ENCODE data around the gene ADAM33.

The ADAM33 gene

DNA sequence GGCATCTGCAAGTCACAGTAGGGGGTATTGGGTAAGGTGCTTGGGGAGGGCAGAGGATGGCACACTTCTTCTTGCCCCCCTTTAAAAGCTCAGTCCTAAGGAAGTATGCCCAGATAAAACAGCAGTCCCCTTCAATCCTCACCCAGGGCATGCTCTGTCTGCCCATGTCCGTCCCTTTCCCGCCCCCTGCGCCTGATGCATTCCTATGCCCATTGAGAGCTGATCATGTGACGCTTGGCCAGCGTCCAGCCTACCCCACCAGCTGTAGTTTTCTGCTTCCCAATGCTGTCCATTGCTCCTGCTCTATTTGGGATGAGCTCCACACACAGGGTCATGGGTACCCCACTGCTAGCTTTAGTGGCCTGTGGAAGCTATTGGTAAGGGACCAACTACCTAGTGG, 22.3 kb upstream of the ADAM33 start:
- TF ChIP-seq JUND (IDR thresholded peaks at IDR 0.05; ENCODE audit: low read depth) = no peak
- no peak for DNase-seq (ENCODE audit: low read depth in 1 of 2, low spot score in 1 of 2)
- in situ Hi-C loops (cut with HindIII; ENCODE audit: low pct_unique_long_range_greater_than_20kb, low sequenced_read_pairs) = no loop called here

DNA sequence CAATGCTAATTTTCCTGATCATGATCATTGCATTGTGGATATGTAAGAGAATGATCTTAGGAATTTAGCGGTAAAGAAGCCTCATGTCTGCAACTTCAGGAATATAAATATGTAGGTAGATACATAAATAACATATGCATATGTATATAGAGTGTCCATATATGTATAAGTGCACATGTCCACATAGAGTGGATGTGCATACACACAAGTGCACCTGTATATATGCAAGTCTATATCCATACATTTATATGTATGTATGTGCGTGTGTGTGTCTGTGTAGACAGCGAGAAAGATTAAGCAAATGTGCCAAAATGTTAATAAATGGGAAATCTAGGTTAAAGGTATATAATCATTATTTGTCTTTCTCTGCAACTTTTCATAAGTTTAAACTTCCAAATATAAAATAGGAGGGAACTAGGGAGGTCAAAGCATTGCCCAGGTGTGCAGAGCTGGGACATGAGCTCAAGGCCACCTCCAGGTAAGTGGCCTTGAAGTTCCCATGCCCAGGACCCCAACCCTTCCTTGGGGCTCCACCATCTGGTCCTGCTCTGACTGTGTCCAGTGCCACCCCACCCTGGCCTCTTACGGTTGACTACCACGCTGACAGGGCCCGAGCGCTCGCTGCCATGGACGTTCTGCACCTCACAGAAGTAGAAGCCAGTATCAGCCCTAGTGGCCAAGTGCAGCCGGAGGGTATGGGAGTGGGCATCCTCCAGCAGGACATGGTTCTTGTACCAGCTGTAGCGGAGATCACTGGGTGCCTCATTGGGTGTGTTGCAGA, 21.0 kb upstream of the ADAM33 start:
- DNase-seq (ENCODE audit: low read depth in 1 of 2, low spot score in 1 of 2) = no peak
- in situ Hi-C loops (cut with HindIII; ENCODE audit: low pct_unique_long_range_greater_than_20kb, low sequenced_read_pairs) = no loop called here
- no peak for TF ChIP-seq JUND (IDR thresholded peaks at IDR 0.05; ENCODE audit: low read depth)

DNA sequence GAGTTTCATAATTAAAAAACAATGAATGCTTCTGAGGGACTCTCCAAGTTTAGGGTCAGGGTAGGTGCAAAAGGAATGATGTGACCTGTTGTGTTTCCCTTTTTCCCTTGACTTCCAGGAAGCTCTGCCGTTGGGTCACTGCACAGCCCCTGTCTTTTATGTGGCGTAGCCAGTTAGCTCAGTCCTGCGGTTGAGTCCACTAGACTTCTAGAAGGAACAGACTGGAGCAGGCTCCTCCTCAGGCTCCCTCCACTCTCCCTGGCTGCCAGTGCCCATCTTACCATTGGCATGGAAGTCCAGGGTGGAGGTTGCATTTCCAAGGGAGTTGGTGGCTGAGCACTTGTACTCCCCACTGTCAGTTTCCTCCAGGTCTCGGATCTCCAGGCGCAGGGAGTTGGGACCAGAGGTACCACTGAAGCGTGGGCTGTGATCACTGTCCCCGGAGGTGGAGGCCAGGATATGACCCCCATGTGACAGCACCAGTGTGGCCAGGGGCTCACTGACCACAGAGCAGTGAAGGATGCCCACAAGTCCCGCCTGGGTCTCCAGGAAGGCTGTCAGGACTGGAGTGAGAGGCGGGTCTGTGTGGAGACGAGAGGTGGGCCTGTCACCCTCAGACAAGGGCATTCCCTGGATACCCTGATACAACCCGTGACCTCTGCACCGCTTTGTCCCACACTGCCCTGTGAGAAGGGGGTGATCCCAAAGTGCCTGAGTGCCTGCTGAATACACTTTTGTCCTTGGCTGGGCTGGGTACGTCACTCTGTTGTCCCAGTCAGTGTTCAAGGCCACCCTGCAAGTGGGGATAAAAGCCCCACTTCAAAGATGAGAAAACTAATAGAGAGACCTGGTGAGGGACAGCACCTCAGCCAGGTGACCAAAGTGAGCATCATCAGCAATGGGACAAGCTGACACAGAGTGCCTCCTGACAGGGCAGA, 19.5 kb upstream of the ADAM33 start:
- DNase-seq (ENCODE audit: low read depth in 1 of 2, low spot score in 1 of 2) = no peak
- in situ Hi-C loops (cut with HindIII; ENCODE audit: low pct_unique_long_range_greater_than_20kb, low sequenced_read_pairs) = no loop called here
- TF ChIP-seq JUND (IDR thresholded peaks at IDR 0.05; ENCODE audit: low read depth) = no peak

DNA sequence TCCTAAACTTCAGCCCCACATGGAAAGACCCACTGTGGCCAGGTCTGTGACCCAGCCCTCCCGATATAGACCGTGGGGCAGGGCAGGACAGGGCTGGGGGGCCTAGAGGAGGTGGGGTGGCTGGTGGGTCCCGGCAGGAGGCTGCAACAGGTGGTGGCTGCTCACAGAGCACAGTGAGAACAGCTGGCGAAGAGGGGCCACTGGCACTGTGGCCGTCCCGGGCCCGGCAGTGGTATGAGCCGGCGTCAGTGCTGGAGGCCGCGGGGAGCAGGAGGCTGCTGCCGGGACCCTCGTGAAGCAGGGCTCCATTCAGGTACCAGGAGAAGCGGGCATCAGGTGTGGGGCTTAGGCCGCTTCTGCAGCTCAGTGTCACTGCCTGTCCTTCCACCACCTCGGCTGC, 17.2 kb upstream of the ADAM33 start:
- no peak for DNase-seq (ENCODE audit: low read depth in 1 of 2, low spot score in 1 of 2)
- no peak for TF ChIP-seq JUND (IDR thresholded peaks at IDR 0.05; ENCODE audit: low read depth)
- in situ Hi-C loops (cut with HindIII; ENCODE audit: low pct_unique_long_range_greater_than_20kb, low sequenced_read_pairs) = no loop called here

GRCh38 chr20:3698591-3699001, 16.8 kb upstream of the ADAM33 start:
- TF ChIP-seq JUND (IDR thresholded peaks at IDR 0.05; ENCODE audit: low read depth) = no peak
- DNase-seq (ENCODE audit: low read depth in 1 of 2, low spot score in 1 of 2) = no peak
- in situ Hi-C loops (cut with HindIII; ENCODE audit: low pct_unique_long_range_greater_than_20kb, low sequenced_read_pairs) = no loop called here

- in situ Hi-C loops (cut with HindIII; ENCODE audit: low pct_unique_long_range_greater_than_20kb, low sequenced_read_pairs) = no loop called here
- DNase-seq (ENCODE audit: low read depth in 1 of 2, low spot score in 1 of 2) = no peak
- TF ChIP-seq JUND (IDR thresholded peaks at IDR 0.05; ENCODE audit: low read depth) = no peak
These were observed 15.9 kb upstream of the ADAM33 start for GRCh38 chr20:3697588-3698305.

- DNase-seq (ENCODE audit: low read depth in 1 of 2, low spot score in 1 of 2) = no peak
- TF ChIP-seq JUND (IDR thresholded peaks at IDR 0.05; ENCODE audit: low read depth) = no peak
- in situ Hi-C loops (cut with HindIII; ENCODE audit: low pct_unique_long_range_greater_than_20kb, low sequenced_read_pairs) = no loop called here
These were observed 15.2 kb upstream of the ADAM33 start for GRCh38 chr20:3696745-3697587.

DNA sequence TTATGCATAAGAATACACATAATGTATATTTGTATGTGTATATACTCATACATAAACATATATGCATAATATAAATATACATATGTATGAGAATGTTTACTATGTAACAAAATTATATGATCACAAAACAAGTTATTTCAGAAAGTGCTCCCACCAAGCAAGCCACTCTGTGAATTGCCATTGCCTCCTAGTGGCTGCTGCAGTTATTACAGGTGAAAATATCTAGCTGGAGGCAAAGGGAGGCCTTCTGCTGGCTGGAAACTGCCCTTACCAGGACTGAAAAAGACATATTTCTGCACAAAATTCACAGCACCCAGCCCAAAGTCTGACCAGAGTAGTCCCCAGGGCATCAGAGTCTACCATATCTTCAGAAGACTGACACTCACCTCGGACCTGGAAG, 14.4 kb upstream of the ADAM33 start:
- DNase-seq (ENCODE audit: low read depth in 1 of 2, low spot score in 1 of 2) = no peak
- in situ Hi-C loops (cut with HindIII; ENCODE audit: low pct_unique_long_range_greater_than_20kb, low sequenced_read_pairs) = no loop called here
- no peak for TF ChIP-seq JUND (IDR thresholded peaks at IDR 0.05; ENCODE audit: low read depth)

DNA sequence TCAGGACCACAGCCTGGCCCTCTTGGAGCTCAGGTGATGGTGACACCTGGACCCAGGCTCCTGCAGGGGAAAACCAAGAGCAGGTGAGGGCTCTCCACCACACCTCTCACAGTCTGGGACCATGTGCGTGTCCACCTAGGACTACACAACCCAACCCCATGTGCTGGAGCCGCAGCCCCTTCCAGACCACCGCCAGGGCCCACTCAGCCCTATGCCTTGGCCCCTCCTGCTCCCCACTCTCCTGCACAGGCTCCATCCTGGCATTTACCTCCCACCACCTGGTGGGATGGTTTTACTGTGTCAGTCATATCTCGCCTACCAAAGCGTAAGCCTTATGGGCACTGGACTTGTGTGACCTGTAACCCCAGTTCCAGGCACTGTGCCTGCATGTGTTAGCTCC, 13.1 kb upstream of the ADAM33 start:
- in situ Hi-C loops (cut with HindIII; ENCODE audit: low pct_unique_long_range_greater_than_20kb, low sequenced_read_pairs) = no loop called here
- TF ChIP-seq JUND (IDR thresholded peaks at IDR 0.05; ENCODE audit: low read depth) = no peak
- no peak for DNase-seq (ENCODE audit: low read depth in 1 of 2, low spot score in 1 of 2)

DNA sequence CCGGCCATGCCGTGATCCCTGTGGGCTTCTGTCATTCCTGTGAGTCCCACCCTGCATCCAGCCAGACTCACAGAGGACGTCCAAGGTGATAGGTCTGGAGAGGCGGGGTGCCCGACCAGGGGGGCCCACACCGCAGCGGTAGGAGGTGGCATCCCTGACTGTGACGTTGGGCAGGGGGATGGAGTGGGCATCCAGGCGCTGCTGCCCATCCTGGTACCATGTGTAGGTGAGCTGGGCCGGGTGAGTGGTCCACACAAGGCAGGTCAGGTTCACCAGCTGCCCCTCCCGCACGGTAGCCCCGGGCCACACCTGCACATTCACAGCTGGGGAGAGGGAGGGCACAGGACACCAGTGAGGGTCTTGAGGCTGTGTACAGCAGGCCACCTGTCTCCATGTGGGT, 11.6 kb upstream of the ADAM33 start:
- TF ChIP-seq JUND (IDR thresholded peaks at IDR 0.05; ENCODE audit: low read depth) = no peak
- in situ Hi-C loops (cut with HindIII; ENCODE audit: low pct_unique_long_range_greater_than_20kb, low sequenced_read_pairs) = no loop called here
- no peak for DNase-seq (ENCODE audit: low read depth in 1 of 2, low spot score in 1 of 2)

GRCh38 chr20:3692706-3693294, 11.0 kb upstream of the ADAM33 start:
- in situ Hi-C loops (cut with HindIII; ENCODE audit: low pct_unique_long_range_greater_than_20kb, low sequenced_read_pairs) = no loop called here
- no peak for DNase-seq (ENCODE audit: low read depth in 1 of 2, low spot score in 1 of 2)
- TF ChIP-seq JUND (IDR thresholded peaks at IDR 0.05; ENCODE audit: low read depth) = no peak
